COLO668 (cell line): ENCODE measurements around the gene IL10RB.

ENCODE experiments used
- DNase-seq: peaks from one replicate; lab custom pipeline; 2025; ENCODE audit not compliant: unreplicated experiment; lab: John Stamatoyannopoulos, UW

Gene IL10RB

DNA sequence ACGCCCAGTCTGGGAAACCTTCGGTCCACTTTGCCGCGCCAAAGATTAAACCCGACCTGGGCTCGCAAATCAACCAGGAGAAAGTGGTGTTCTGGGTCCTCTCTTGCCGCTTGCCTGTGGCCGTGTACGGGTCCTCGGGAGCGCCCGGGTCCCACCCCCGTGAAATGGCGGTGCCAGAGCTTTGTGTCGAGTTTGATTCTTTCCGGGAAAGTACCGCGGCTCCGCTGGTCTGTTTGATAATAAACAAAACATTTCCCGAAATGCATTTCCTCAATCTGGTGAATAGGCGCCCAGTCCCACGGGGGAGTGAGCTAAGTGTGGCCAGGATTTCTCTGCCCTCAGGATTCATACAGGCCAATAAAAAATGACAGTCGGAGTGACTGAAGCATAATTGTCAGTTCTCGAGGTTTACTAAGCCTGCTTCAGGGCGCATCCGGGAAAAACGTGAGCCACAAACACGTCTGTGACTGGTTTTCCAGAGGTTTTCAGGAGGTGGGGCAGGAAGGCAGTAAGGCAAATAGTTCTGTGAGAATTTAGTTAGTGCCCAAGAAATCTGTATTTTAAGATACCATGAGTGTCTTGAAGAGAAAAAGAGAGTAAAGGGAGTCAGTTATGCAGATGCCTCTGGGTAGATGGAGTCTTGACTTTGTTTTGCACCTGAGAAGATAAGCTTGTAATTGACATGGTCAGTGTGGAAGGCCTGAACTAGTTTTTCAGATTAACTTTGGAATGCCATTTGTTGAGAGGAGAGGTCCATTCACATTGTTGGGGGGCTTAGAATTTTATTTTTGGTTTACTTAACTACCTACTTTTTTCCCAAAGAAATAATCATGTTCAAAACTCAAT is 59.3 kb downstream of the IL10RB start:
- DNase-seq: peak; percentile 79

DNA sequence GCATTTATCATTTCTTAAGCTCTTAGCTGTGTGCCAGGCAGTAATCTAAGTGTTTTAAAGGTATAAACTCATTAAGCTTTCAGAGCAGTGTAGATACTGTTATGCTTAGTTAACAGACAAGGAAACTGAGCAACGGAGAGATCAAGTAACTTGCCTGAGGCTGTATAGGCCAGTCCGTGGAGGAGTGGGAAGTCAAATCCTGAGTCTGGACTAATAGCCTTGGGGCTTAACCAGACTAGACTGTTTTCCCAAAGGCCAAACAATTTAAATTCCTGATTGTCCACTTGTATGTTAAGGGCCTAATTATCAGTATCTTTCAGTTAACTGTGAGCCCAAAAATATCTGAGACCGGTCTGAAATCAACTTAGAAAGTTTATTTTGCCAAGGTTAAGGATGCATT is 61.2 kb downstream of the IL10RB start:
- DNase-seq: no peak

DNA sequence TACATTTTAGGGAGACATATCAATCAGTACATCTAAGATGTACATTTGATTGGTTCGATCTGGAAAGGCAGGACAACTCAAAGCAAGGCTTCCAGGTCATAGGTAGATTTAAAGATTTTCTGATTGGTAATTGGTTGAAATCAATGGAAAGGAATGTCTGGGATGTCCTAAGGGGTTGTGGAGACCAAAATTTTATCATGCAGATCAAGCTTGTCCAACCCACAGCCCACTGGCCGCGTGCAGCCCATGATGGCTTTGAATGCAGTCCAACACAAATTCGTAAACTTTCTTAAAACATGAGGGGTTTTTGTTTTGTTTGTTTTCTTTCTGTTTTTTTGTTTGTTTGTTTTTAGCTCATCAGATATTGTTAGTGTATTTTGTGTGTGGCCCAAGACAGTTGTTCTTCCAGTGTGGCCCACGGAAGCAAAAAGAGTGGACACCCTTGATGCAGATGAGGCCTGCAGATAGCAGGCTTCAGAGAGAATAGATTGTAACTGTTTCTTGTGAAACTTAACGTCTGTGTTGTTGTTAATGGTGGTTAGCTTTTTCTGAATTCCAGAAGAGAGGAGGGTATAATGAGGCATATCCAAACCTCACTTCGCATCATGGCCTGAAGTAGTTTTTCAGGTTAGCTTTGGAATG is 61.7 kb downstream of the IL10RB start:
- DNase-seq: no peak

DNA sequence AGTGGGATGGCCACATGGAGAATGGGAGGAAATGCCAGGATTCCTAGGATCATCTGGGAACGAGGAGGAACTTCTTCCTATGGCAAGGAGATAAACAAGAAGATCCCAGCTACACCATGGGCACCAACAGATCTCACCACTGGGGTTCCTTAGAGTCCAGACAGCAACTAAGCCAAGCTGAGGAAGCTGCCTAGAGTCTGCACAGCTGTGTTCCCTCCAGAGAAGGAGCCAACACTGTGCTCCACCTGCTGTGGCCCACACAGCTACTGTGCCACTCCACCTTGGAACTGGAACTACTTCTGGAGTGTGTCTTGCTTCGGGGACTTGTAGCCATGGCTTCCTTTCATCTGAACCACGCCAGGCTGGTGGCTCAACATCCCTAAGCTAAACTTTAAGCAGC is 64.6 kb downstream of the IL10RB start:
- no peak for DNase-seq

DNA sequence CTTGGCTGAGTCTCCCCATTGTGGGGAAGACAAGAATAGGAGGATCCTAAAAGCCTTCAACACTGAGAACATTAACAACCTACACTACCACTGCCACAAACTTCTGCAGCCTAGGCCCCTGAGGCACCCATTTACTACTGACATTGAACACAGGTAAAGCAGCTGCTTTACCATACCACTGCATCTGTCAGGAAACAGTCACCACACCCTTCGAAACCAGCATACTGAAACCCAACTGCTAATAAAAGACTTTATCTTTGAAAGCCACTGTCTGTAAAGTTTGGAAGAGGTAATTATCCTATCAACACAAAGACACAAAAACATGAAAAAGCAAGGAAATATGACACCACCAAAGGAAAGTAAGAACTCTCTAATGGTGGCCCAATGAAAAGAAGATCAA is 66.0 kb downstream of the IL10RB start:
- DNase-seq: no peak

DNA sequence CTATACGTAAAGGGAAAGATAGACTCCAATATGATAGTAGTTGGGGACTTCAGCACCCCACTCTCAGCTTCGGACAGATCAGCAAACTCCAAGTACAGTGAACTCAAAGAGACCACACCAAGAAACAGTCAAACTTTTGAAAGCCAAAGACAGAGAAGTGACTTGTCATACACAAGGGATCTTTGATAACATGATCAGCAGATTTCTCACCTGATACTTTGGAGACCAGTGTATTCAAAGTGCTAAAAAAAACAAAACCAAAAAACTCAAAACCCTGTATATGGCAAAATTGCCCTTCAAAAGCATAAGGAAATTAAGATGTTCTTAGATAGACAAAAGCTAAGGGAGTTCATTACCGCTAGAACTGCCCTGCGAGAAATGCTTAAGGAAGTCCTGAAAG is 68.0 kb downstream of the IL10RB start:
- no peak for DNase-seq

DNA sequence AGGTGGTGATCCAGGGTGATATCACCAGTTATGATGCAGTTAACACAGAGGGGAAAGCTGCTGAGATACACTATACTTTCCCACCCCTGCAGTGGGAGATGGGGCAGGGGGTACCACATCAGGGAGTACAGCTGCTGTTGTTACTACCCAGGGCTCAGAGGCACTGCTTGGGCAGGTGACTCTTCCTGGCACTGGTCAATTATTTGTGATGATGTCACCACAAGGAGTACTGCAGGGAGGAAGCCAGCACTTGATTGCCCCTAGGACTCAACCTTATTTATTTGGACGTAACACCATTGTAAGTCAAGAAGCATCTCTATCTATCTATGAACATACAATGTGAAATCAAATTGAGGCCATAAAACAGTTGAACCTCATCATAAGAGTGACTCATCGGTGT is 68.7 kb downstream of the IL10RB start:
- no peak for DNase-seq

DNA sequence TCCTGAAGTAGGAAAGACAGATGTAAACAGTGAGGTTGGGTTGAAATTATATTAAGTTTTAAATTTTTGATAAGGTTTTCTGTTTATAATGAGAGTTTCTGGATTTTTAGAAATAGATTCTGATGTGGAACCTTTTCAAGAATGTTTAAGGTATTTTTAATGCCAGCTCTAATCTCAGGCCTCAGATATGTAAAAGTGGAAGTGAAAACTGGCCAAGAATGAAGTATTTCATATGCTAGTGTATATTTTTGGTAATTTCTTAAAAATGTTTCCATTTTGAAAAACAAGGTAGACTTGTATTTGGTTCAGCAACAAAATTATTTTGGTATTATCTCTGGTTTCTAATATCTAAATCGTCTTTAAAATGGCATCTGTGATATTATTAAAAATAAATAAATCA is 73.0 kb downstream of the IL10RB start:
- DNase-seq: no peak

DNA sequence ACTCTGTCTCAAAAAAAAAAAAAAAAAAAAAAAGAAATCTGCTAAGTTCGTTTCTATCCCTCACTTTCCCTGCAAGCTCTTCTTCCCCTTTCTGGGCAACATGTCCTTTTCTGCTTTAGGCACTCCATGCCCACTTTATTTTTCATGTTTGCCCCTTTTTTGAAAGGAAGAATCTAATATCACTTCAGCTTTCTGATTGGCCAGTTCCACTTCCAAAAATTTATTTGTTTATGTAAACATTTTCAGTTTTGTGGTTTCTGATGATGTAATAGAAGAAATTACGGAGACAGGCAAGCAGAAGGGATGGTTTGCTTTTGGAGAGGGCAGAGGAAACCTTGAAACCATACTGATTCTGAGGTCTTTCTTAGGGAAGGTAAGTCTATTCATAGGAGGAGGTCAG is 73.8 kb downstream of the IL10RB start:
- DNase-seq: no peak

DNA sequence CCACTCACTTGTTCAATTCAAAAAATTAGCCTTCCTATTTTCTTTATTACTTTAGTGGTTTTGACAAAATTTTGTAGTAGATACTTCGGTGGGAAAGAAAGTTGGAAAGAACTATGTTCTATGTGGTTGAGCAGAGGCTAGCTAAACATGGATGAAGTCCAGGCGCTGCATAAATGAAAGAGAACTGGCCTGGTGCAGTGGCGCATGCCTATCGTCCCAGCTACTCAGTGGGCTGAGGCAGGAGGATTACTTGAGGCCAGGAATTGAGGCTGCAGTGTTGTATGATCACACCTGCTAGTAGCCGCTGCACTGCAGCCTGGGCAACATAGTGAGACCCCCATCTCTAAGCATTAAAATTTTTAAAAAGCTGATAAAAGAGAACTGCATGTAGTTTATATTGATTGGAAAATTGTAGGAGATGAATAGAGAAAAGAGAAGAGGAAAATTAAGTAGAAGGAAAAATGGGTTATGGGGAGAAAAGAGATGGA is 79.6 kb downstream of the IL10RB start:
- DNase-seq: no peak
